Activated CD8-positive, alpha-beta T cell treated with anti-CD3 and anti-CD28 coated beads for 36 hours (primary cell): ENCODE results near the gene NKTR. TPM values are rescaled to one million over a fixed set of nuclear protein-coding genes. Genes with fewer than 3 reads are reported as not detected.

Source experiments
- ATAC-seq: fragments of 200-7000 bp; cut with Tn5 transposase; one replicate; pipeline ENCODE4 v1.10.0; 2021; ENCODE audit warnings: mild to moderate bottlenecking, moderate library complexity
- CTCF ChIA-PET: fragments of 350-600 bp; sonication (Branson Sonifier 250); formaldehyde crosslinking; loops from one replicate; lab custom pipeline; 2021; ENCODE audit warnings: antibody characterized with exemption; lab: Charles Lee
- POLR2A ChIA-PET: fragments of 350-600 bp; sonication (Branson Sonifier 250); formaldehyde crosslinking; loops from one replicate; lab custom pipeline; 2021; ENCODE audit warnings: antibody characterized with exemption; lab: Charles Lee
- DNase-seq: peaks from one replicate; pipeline ENCODE4 v3.0.0-alpha.2; 2020
- H3K27ac Mint-ChIP-seq: one replicate; pipeline ENCODE4 v1.8.0; 2021; ENCODE audit warnings: mild to moderate bottlenecking, mixed read lengths
- H3K27me3 Mint-ChIP-seq: one replicate; pipeline ENCODE4 v1.8.0; 2021; ENCODE audit warnings: mixed read lengths
- H3K36me3 Mint-ChIP-seq: one replicate; pipeline ENCODE4 v1.8.0; 2021; ENCODE audit warnings: low read depth, mixed read lengths
- H3K4me1 Mint-ChIP-seq: one replicate; pipeline ENCODE4 v1.8.0; 2021; ENCODE audit warnings: low read depth, mixed read lengths
- H3K4me3 Mint-ChIP-seq: one replicate; pipeline ENCODE4 v1.8.0; 2021; ENCODE audit warnings: mild to moderate bottlenecking, moderate library complexity, mixed read lengths
- H3K9me3 Mint-ChIP-seq: one replicate; pipeline ENCODE4 v1.8.0; 2021; ENCODE audit warnings: mixed read lengths
- CTCF ChIP-seq: fragments of 200-600 bp; IDR thresholded peaks from one replicate; pipeline ENCODE4 v1.8.0; 2022; ENCODE audit warnings: antibody characterized with exemption, mild to moderate bottlenecking
- intact Hi-C: fragments of 100-400 bp; cut with micrococcal nuclease; formaldehyde crosslinking; loops from one replicate; pipeline ENCODE4 v1.10.0; 2022
- total RNA-seq, 2 experiments: library from RNA; stranded (reverse); gene quantifications; one replicate each; pipeline ENCODE4 v1.2.3, GENCODE V29; 2021

The NKTR gene
- total RNA-seq, 2 experiments from 2014 or later, result 63.4 to 65.9 TPM

- ATAC-seq, result no peak
- ChIA-PET POLR2A (interaction anchor here (1.8 kb wide), 1 partner anchor 14 kb away, joined by 3 read pairs; no protein-coding TSS in a partner anchor), CTCF (no interaction called here)
- H3K4me1 Mint-ChIP-seq, result peaks cover 4% of the 10 kb centered on the region
- no peak overlapping the region for H3K4me3 Mint-ChIP-seq
- H3K27me3 Mint-ChIP-seq, result no peaks in the 10 kb centered on the region
- TF ChIP-seq CTCF, result no peak
- intact Hi-C loops, result no loop called here
- peak overlapping the region; percentile 27 for H3K27ac Mint-ChIP-seq
- no peak for DNase-seq
- no peaks in the 10 kb centered on the region for H3K9me3 Mint-ChIP-seq
- H3K36me3 Mint-ChIP-seq, result peaks cover 35% of the 10 kb centered on the region
Observed at GRCh38 chr3:42640771-42641370, 40.4 kb downstream of the NKTR start.

- no peak for ATAC-seq
- CTCF ChIA-PET, result interaction anchor here (0.9 kb wide), 1 partner anchor 11 kb away, joined by 4 read pairs; no protein-coding TSS in a partner anchor
- H3K27ac Mint-ChIP-seq, result peak overlapping the region; percentile 47
- no peak for DNase-seq
- H3K9me3 Mint-ChIP-seq, result no peaks in the 10 kb centered on the region
- H3K4me1 Mint-ChIP-seq, result peaks cover 4% of the 10 kb centered on the region
- H3K4me3 Mint-ChIP-seq, result no peak overlapping the region
- intact Hi-C loops, result no loop called here
- peaks cover 23% of the 10 kb centered on the region for H3K36me3 Mint-ChIP-seq
- POLR2A ChIA-PET, result interaction anchor here (0.9 to 1.0 kb wide), 2 partner anchors 11 to 13 kb away, joined by 3 read pairs; no protein-coding TSS in a partner anchor
- no peaks in the 10 kb centered on the region for H3K27me3 Mint-ChIP-seq
- no peak for TF ChIP-seq CTCF
Observed at GRCh38 chr3:42647821-42648459, 47.5 kb downstream of the NKTR start.

- ATAC-seq, result no peak
- intact Hi-C loops, result no loop called here
- peaks cover 17% of the 10 kb centered on the region for H3K36me3 Mint-ChIP-seq
- TF ChIP-seq CTCF, result no peak
- ChIA-PET CTCF (no interaction called here), POLR2A (no interaction called here)
- peaks cover 9% of the 10 kb centered on the region for H3K4me1 Mint-ChIP-seq
- no peak overlapping the region for H3K27ac Mint-ChIP-seq
- peaks cover 5% of the 10 kb centered on the region for H3K27me3 Mint-ChIP-seq
- DNase-seq, result no peak
- H3K9me3 Mint-ChIP-seq, result no peaks in the 10 kb centered on the region
- no peak overlapping the region for H3K4me3 Mint-ChIP-seq
Observed at GRCh38 chr3:42649006-42649405, 48.5 kb downstream of the NKTR start.

GRCh38 chr3:42649783-42650182, 49.3 kb downstream of the NKTR start:
- Mint-ChIP-seq H3K4me1 (peaks cover 9% of the 10 kb centered on the region), H3K36me3 (peaks cover 12% of the 10 kb centered on the region), H3K27me3 (peaks cover 5% of the 10 kb centered on the region), H3K9me3 (no peaks in the 10 kb centered on the region), H3K27ac (no peak overlapping the region), H3K4me3 (no peak overlapping the region)
- no peak for ATAC-seq
- intact Hi-C loops, result no loop called here
- TF ChIP-seq CTCF, result no peak
- ChIA-PET POLR2A (no interaction called here), CTCF (no interaction called here)
- DNase-seq, result no peak
